Spleen (tissue), 7 donors: ENCODE results near the gene PLCB1.

ENCODE experiments used
- CTCF ChIP-seq, 11 experiments: fragments of 200-600 bp in 7 of 11; fragments of 450-650 bp in 4 of 11; sonication (generic) in 4 of 11; IDR thresholded peaks in 8 of 11; conservative IDR thresholded peaks in 3 of 11; 1 replicate in 7 of 11; 2 replicates in 4 of 11; pipeline versions ENCODE4 v1.4.0 to v1.8.0; 2016 to 2021; ENCODE audit warnings: antibody characterized with exemption in 11 of 11, inconsistent platforms in 4 of 11, mild to moderate bottlenecking in 1 of 11
- POLR2A ChIP-seq, 3 donors: fragments of 450-650 bp; IDR thresholded peaks; one replicate each; pipeline ENCODE4 v1.5.1; 2017; ENCODE audit warnings: antibody characterized with exemption in 3 of 3, mild to moderate bottlenecking in 1 of 3
- donor health status: DM: no; HTN: no; CAD: no; lungs with moderate emphysema.
- donor health status: DM: no; HTN: no; CAD: no.
- donor health status: DM: no; HTN: no; CAD: no.

- TF ChIP-seq CTCF (IDR thresholded peaks at IDR 0.05 in 8 of 11, conservative IDR thresholded peaks at IDR 0.05 in 3 of 11), result no peak
- no peak for TF ChIP-seq POLR2A (IDR thresholded peaks at IDR 0.05)
Observed at GRCh38 chr20:8335495-8336195, 203.6 kb downstream of the PLCB1 start.
